HEK293 (cell line): ENCODE measurements around the gene DENND6B.
"Not testable (repeated sequence)": the region's sequence is repeated elsewhere in the genome, so short reads cannot be mapped to it uniquely, and the experiment has no call there.

Source experiments
- BCL11A ChIP-seq: fragments of 450-650 bp; formaldehyde crosslinking; IDR thresholded peaks from 2 replicates; pipeline ENCODE4 v1.5.1; 2016; ENCODE audit warnings: low read depth, missing biosample characterization, missing genetic modification characterization
- CTCF ChIP-seq: fragments of 450-650 bp; formaldehyde crosslinking; IDR thresholded peaks from 2 replicates; pipeline ENCODE4 v1.5.1; 2016; ENCODE audit warnings: missing biosample characterization, missing genetic modification characterization
- KLF9 ChIP-seq: fragments of 450-650 bp; formaldehyde crosslinking; IDR thresholded peaks from 2 replicates; pipeline ENCODE4 v1.5.1; 2016; ENCODE audit warnings: missing biosample characterization, missing genetic modification characterization, low read depth
- ZBTB20 ChIP-seq: fragments of 450-650 bp; formaldehyde crosslinking; IDR thresholded peaks from 2 replicates; pipeline ENCODE4 v1.5.1; 2016; ENCODE audit warnings: missing biosample characterization, missing genetic modification characterization
- ZBTB49 ChIP-seq: fragments of 450-650 bp; formaldehyde crosslinking; IDR thresholded peaks from 2 replicates; pipeline ENCODE4 v1.5.1; 2016; ENCODE audit warnings: missing biosample characterization, missing genetic modification characterization, low read depth
- ZFP41 ChIP-seq: fragments of 450-650 bp; formaldehyde crosslinking; IDR thresholded peaks from 2 replicates; pipeline ENCODE4 v1.5.1; 2016; ENCODE audit warnings: missing biosample characterization, missing genetic modification characterization, borderline replicate concordance
- ZNF571 ChIP-seq: fragments of 450-650 bp; formaldehyde crosslinking; IDR thresholded peaks from 2 replicates; pipeline ENCODE4 v1.5.0; 2017; ENCODE audit warnings: missing biosample characterization, missing genetic modification characterization
- ZNF626 ChIP-seq: fragments of 450-650 bp; sonication (Bioruptor Pico); formaldehyde crosslinking; IDR thresholded peaks from 2 replicates; pipeline ENCODE4 v1.5.1; 2018; ENCODE audit warnings: missing biosample characterization, missing genetic modification characterization, inconsistent platforms
- ZNF677 ChIP-seq: fragments of 450-650 bp; IDR thresholded peaks from 2 replicates; pipeline ENCODE4 v1.5.0; 2018; ENCODE audit warnings: missing biosample characterization, mild to moderate bottlenecking, missing genetic modification characterization, moderate library complexity
- ZNF768 ChIP-seq: fragments of 450-650 bp; formaldehyde crosslinking; IDR thresholded peaks from 2 replicates; pipeline ENCODE4 v1.5.1; 2018; ENCODE audit warnings: missing biosample characterization, mild to moderate bottlenecking, missing genetic modification characterization
- ZNF830 ChIP-seq: fragments of 450-650 bp; IDR thresholded peaks from 2 replicates; pipeline ENCODE4 v1.5.0; 2018; ENCODE audit warnings: missing biosample characterization, missing genetic modification characterization, low read depth, mild to moderate bottlenecking, moderate library complexity
- ZNF837 ChIP-seq: fragments of 450-650 bp; formaldehyde crosslinking; IDR thresholded peaks from 2 replicates; pipeline ENCODE4 v1.5.1; 2016; ENCODE audit warnings: missing biosample characterization, missing genetic modification characterization
- TF ChIP-seq, protein P1 (sequence below): fragments of 450-650 bp; formaldehyde crosslinking; IDR thresholded peaks from 2 replicates; pipeline ENCODE4 v1.5.1; 2017; ENCODE audit warnings: missing biosample characterization, missing genetic modification characterization
- TF ChIP-seq, protein P2 (sequence below): fragments of 450-650 bp; formaldehyde crosslinking; IDR thresholded peaks from 2 replicates; pipeline ENCODE4 v1.5.1; 2016; ENCODE audit warnings: missing biosample characterization, missing genetic modification characterization

DNA sequence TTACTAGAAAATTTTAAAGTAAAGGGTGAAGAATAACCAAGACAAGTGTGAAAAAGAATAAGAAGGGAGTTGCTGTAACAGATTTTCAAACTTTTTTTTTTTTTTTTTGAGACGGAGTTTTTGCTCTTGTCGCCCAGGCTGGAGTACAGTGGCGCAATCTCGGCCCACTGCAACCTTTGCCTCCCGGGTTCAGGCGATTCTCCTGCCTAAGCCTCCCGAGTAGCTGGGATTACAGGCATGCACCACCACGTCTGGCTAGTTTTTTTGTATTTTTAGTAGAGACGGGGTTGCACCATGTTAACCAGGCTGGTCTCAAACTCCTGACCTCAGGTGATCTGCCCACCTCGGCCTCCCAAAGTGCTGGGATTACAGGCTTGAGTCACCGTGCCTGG is 37.0 kb upstream of the DENND6B start:
- TF ChIP-seq CTCF (tag by site-specific recombination); KLF9 (tag by site-specific recombination); ZNF837 (tag by site-specific recombination); ZNF768 (tag by site-specific recombination); ZBTB49 (tag by site-specific recombination); ZNF626 (tag by site-specific recombination); ZNF571 (tag by site-specific recombination); ZFP41 (tag by site-specific recombination); BCL11A; ZBTB20 (tag by site-specific recombination); ZNF677; ZNF830 (tag by site-specific recombination): not testable (repeated sequence)
- TF ChIP-seq, protein P1, sequence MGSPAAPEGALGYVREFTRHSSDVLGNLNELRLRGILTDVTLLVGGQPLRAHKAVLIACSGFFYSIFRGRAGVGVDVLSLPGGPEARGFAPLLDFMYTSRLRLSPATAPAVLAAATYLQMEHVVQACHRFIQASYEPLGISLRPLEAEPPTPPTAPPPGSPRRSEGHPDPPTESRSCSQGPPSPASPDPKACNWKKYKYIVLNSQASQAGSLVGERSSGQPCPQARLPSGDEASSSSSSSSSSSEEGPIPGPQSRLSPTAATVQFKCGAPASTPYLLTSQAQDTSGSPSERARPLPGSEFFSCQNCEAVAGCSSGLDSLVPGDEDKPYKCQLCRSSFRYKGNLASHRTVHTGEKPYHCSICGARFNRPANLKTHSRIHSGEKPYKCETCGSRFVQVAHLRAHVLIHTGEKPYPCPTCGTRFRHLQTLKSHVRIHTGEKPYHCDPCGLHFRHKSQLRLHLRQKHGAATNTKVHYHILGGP (tag by site-specific recombination) = not testable (repeated sequence)
- TF ChIP-seq, protein P2, sequence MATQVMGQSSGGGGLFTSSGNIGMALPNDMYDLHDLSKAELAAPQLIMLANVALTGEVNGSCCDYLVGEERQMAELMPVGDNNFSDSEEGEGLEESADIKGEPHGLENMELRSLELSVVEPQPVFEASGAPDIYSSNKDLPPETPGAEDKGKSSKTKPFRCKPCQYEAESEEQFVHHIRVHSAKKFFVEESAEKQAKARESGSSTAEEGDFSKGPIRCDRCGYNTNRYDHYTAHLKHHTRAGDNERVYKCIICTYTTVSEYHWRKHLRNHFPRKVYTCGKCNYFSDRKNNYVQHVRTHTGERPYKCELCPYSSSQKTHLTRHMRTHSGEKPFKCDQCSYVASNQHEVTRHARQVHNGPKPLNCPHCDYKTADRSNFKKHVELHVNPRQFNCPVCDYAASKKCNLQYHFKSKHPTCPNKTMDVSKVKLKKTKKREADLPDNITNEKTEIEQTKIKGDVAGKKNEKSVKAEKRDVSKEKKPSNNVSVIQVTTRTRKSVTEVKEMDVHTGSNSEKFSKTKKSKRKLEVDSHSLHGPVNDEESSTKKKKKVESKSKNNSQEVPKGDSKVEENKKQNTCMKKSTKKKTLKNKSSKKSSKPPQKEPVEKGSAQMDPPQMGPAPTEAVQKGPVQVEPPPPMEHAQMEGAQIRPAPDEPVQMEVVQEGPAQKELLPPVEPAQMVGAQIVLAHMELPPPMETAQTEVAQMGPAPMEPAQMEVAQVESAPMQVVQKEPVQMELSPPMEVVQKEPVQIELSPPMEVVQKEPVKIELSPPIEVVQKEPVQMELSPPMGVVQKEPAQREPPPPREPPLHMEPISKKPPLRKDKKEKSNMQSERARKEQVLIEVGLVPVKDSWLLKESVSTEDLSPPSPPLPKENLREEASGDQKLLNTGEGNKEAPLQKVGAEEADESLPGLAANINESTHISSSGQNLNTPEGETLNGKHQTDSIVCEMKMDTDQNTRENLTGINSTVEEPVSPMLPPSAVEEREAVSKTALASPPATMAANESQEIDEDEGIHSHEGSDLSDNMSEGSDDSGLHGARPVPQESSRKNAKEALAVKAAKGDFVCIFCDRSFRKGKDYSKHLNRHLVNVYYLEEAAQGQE = not testable (repeated sequence)
